Measurements from ENCODE around the gene AGAP2. TPM values are rescaled to one million over a fixed set of nuclear protein-coding genes. Genes with fewer than 3 reads are reported as not detected.

AGAP2 gene
- total and polyA plus RNA-seq, 2 of the 13 experiments (the other 11 are each of a cell fraction or from before 2014, with no cell fraction given) = 0.38 to 0.45 TPM

- in situ Hi-C loops (cut with HindIII; ENCODE audit: extremely low pct_ligation_motif_present, low pct_unique_long_range_greater_than_20kb) (no loop called here), intact Hi-C loops (cut with micrococcal nuclease; ENCODE audit: unreplicated experiment) (loop anchor here (5.0 kb wide), 1 partner anchor 72 kb away; no protein-coding TSS in a partner anchor)
- no TSS peak for BruUV-seq (replicated peaks)
- peaks cover 17% of the 10 kb centered on the region for H3K79me2 ChIP-seq (ENCODE audit: insufficient read depth, low read length)
- H3K9ac ChIP-seq (ENCODE audit: insufficient read depth, low read depth, low read length) = peak overlapping the region; percentile 94; the same call in 1 of the 2 replicates
- H3K27ac ChIP-seq (ENCODE audit: extremely low read length, insufficient read depth, low read length) = peak overlapping the region; percentile 97
- peak overlapping the region; percentile 77 to 89 (median 78); a peak in 5 of 6 replicates for H3K4me3 ChIP-seq (replicated peaks in 1 of 3; ENCODE audit: insufficient read depth in 1 of 3, low read depth in 2 of 3, low read length in 3 of 3)
- ChIA-PET POLR2A (interaction anchor here (0.6 kb wide), 1 partner anchor 61 kb away, joined by 3 read pairs; no protein-coding TSS in a partner anchor), CTCF (ENCODE audit: low intra/inter-chr PET ratio, low total read pairs) (no interaction called here)
- H4K20me1 ChIP-seq (ENCODE audit: insufficient read depth, low read length) = no peaks in the 10 kb centered on the region
- WGBS (ENCODE audit: low lambda C conversion rate) = 92% methylated on average over 4 of the region's 4 CpGs
- TF ChIP-seq MAFK (conservative IDR thresholded peaks at IDR 0.05 in 1 of 2, IDR thresholded peaks at IDR 0.05 in 1 of 2; ENCODE audit: low read length in 2 of 2) = peak; percentile 76 to 84
- peak; percentile 67 for TF ChIP-seq MAFF (IDR thresholded peaks at IDR 0.05; ENCODE audit: low read depth, low read length)
- TF ChIP-seq HNRNPK (IDR thresholded peaks at IDR 0.05; ENCODE audit: low read depth, low read length, poor library complexity, severe bottlenecking) = no peak
- TF ChIP-seq, protein P1, sequence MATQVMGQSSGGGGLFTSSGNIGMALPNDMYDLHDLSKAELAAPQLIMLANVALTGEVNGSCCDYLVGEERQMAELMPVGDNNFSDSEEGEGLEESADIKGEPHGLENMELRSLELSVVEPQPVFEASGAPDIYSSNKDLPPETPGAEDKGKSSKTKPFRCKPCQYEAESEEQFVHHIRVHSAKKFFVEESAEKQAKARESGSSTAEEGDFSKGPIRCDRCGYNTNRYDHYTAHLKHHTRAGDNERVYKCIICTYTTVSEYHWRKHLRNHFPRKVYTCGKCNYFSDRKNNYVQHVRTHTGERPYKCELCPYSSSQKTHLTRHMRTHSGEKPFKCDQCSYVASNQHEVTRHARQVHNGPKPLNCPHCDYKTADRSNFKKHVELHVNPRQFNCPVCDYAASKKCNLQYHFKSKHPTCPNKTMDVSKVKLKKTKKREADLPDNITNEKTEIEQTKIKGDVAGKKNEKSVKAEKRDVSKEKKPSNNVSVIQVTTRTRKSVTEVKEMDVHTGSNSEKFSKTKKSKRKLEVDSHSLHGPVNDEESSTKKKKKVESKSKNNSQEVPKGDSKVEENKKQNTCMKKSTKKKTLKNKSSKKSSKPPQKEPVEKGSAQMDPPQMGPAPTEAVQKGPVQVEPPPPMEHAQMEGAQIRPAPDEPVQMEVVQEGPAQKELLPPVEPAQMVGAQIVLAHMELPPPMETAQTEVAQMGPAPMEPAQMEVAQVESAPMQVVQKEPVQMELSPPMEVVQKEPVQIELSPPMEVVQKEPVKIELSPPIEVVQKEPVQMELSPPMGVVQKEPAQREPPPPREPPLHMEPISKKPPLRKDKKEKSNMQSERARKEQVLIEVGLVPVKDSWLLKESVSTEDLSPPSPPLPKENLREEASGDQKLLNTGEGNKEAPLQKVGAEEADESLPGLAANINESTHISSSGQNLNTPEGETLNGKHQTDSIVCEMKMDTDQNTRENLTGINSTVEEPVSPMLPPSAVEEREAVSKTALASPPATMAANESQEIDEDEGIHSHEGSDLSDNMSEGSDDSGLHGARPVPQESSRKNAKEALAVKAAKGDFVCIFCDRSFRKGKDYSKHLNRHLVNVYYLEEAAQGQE (IDR thresholded peaks at IDR 0.05; ENCODE audit: borderline replicate concordance in 1 of 2, low read depth in 1 of 2, low read length in 2 of 2) = no peak
- no peak for TF ChIP-seq SKI (IDR thresholded peaks at IDR 0.05; ENCODE audit: partially characterized antibody)
- TF ChIP-seq ARID5B (CRISPR knock-in tag; IDR thresholded peaks at IDR 0.05) = no peak
- TF ChIP-seq SRY (CRISPR knock-in tag; IDR thresholded peaks at IDR 0.05) = no peak
- no peak for TF ChIP-seq PCBP2 (optimal IDR thresholded peaks at IDR 0.05; ENCODE audit: low read depth, low read length, poor library complexity, severe bottlenecking)
- TF ChIP-seq TRIM22 (IDR thresholded peaks at IDR 0.05) = no peak
- H2AFZ ChIP-seq (ENCODE audit: low read length) = no peak overlapping the region
- peaks cover 0 to 2% of the 10 kb centered on the region in 2 experiments; a peak in 1 of 5 replicates for H3K27me3 ChIP-seq (ENCODE audit: control insufficient read depth in 1 of 2, insufficient read depth in 2 of 2, low read length in 2 of 2)
- H3K4me1 ChIP-seq (ENCODE audit: insufficient read depth, low read length) = peaks cover 32% of the 10 kb centered on the region
- no peaks in the 10 kb centered on the region for H3K9me3 ChIP-seq (ENCODE audit: low read length)
- no peak for ATAC-seq
- DNase-seq (ENCODE audit: low spot score) = no peak
- peak overlapping the region; percentile 96 for H3K4me2 ChIP-seq (ENCODE audit: low read depth, low read length)
- no peak for FAIRE-seq
- peaks cover 16 to 18% of the 10 kb centered on the region in 2 experiments for H3K36me3 ChIP-seq (replicated peaks in 1 of 2; ENCODE audit: control insufficient read depth in 1 of 2, insufficient read depth in 2 of 2, low read length in 2 of 2)
Observed at GRCh38 chr12:57770734-57771133, 32.2 kb upstream of the AGAP2 start.
